ENCODE data around the gene PRPSAP2. TPM values are rescaled to one million over a fixed set of nuclear protein-coding genes. Genes with fewer than 3 reads are reported as not detected.
A peak's percentile ranks its signal among the peaks of the same experiment; 100 is the strongest.
"Not testable (repeated sequence)": the region's sequence is repeated elsewhere in the genome, so short reads cannot be mapped to it uniquely, and the experiment has no call there.

Gene PRPSAP2
- total RNA-seq, 2 experiments from 2014 or later: 35.0 to 37.3 TPM

GRCh38 chr17:18859256-18859655 lies 1.3 kb downstream of the PRPSAP2 start:
- ATAC-seq (no peak), DNase-seq (peak; percentile 36)
- H3K4me1 Mint-ChIP-seq: peaks cover 56% of the 10 kb centered on the region
- peak overlapping the region; percentile 84 for H3K4me3 Mint-ChIP-seq
- peaks cover 3% of the 10 kb centered on the region for H3K36me3 Mint-ChIP-seq
- H3K27me3 Mint-ChIP-seq: no peaks in the 10 kb centered on the region
- H3K9me3 Mint-ChIP-seq (ENCODE audit: low read depth): no peaks in the 10 kb centered on the region
- H3K27ac Mint-ChIP-seq: peak overlapping the region; percentile 44
- CTCF ChIA-PET: interaction anchor here (1.2 to 2.5 kb wide), 3 partner anchors 102 to 234 kb away, joined by 3 to 8 read pairs (median 8); no protein-coding TSS in a partner anchor

DNA sequence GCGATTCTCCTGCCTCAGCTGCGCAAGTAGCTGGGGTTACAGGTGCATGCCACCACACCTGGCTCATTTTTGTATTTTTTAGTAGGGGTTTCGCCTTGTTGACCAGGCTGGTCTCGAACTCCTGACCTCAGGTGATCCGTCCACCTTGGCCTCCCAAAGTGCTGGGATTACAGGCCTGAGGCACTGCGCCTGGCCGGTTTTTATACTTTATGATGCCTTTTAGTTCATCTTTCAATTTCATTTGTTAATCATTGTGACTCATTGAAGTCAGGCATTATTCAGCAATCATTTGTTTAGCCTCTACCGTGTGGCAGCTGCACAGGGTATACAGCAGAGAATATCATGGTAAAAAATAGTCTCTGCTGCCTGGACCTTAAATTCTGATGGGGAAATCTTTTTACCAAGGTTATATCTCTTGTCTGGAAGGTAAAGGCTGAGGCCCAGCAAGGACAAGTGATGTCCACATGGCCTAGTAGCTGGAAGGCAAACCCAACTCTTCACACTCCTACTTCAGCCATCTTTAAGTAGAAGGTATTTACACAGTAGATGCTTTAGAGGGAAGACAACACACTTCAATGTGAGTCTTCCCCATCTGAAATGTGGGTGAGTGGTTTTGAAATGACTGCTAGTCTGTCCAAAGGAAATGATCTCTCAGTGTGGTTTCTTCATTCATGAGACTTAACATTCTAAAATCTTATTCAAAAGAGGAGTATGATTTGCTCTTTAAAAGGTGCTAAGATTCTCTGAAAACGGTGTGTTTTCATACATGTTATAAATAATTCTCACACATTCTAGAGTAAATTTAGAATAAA lies 2.4 kb downstream of the PRPSAP2 start:
- Mint-ChIP-seq H3K9me3 (ENCODE audit: low read depth) (no peaks in the 10 kb centered on the region), H3K27ac (peak overlapping the region; percentile 84), H3K27me3 (no peaks in the 10 kb centered on the region), H3K4me1 (peaks cover 52% of the 10 kb centered on the region), H3K4me3 (peak overlapping the region; percentile 40), H3K36me3 (peaks cover 5% of the 10 kb centered on the region)
- peak; percentile 27 for ATAC-seq
- peak; percentile 50 for DNase-seq
- CTCF ChIA-PET: interaction anchor here (1.0 to 1.1 kb wide), 2 partner anchors 22 to 101 kb away, joined by 3 read pairs; no protein-coding TSS in a partner anchor

GRCh38 chr17:18862011-18862410 lies 4.1 kb downstream of the PRPSAP2 start:
- Mint-ChIP-seq H3K4me3 (no peak overlapping the region), H3K36me3 (peaks cover 10% of the 10 kb centered on the region), H3K4me1 (peaks cover 45% of the 10 kb centered on the region), H3K27ac (no peak overlapping the region), H3K9me3 (ENCODE audit: low read depth) (no peaks in the 10 kb centered on the region), H3K27me3 (no peaks in the 10 kb centered on the region)
- DNase-seq (peak; percentile 25), ATAC-seq (no peak)
- CTCF ChIA-PET: interaction anchor here (0.9 kb wide), 1 partner anchor 9 kb away, joined by 3 read pairs; no protein-coding TSS in a partner anchor

DNA sequence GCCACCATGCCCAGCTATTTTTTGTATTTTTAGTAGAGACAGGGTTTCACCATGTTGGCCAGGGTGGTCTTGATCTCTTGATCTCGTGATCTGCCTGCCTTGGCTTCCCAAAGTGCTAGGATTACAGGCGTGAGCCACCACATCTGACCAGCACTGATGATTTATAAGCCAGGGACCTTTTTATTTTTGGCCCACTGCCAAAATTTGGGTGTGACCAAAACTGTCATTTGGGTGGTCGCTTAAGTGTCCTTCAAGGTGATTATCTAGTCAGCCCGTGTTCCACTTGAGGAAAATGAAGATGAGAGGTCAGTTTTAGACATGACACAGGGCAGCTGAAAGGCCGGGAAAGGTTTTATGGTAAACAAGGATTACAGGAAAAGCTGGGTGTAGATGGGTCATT lies 7.1 kb downstream of the PRPSAP2 start:
- Mint-ChIP-seq H3K4me1 (peaks cover 37% of the 10 kb centered on the region), H3K36me3 (peaks cover 19% of the 10 kb centered on the region)
- not testable (repeated sequence) for H3K9me3 Mint-ChIP-seq (ENCODE audit: low read depth); H3K4me3 Mint-ChIP-seq; ATAC-seq; H3K27ac Mint-ChIP-seq; H3K27me3 Mint-ChIP-seq
- DNase-seq: peak; percentile 9
- CTCF ChIA-PET: interaction anchor here (0.7 to 1.4 kb wide), 2 partner anchors 25 to 239 kb away, joined by 3 to 5 read pairs; no protein-coding TSS in a partner anchor

DNA sequence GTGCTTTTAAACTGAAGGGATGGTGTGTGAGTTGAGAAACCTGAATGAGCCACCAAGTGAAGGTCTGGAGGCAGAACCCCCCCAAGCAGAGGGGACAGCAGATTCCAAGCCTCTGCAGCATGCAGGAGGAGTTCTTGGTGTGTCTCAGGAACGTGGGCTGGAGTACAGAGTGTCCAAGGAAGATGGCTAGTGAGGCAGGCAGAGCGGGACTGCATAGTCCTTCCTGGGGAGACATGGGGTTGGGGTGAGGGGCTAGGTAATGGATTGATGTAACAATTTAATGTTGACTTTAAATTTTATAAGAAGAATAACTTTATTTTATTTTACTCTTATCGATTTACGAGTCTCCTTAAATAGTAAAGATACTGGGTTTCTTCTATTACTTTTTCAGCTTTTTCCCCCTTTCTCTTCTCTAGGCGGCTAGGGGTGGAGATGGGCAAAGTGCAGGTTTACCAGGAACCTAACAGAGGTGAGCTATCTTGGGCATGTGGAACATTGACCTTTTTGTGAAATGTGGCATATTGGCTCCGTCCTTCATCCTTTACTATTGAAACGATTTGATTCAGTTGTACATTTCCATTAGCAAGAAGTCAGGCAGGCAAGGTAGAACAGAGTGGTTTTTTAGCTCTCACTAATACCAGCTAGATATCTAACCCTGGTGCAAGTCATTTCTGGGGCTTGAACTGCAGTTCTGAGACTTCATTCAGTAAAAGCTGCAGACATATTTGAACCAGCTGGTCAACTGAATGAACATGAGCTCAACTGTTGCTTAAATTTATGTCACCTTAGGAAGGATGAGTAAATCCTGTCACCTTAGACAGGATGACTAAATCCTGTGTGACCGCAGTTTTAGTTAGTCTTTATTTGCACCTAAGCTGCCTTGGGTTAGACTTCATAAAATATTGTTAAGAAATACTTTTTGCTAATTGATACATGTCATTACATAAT lies 9.2 kb downstream of the PRPSAP2 start:
- peaks cover 18% of the 10 kb centered on the region for H3K4me1 Mint-ChIP-seq
- no peaks in the 10 kb centered on the region for H3K9me3 Mint-ChIP-seq (ENCODE audit: low read depth)
- no peak overlapping the region for H3K27ac Mint-ChIP-seq
- CTCF ChIA-PET: interaction anchor here (2.8 kb wide), 1 partner anchor 11 kb away, joined by 7 read pairs; no protein-coding TSS in a partner anchor
- ATAC-seq: peak; percentile 72
- H3K4me3 Mint-ChIP-seq: no peak overlapping the region
- DNase-seq: no peak
- no peaks in the 10 kb centered on the region for H3K27me3 Mint-ChIP-seq
- peaks cover 20% of the 10 kb centered on the region for H3K36me3 Mint-ChIP-seq

DNA sequence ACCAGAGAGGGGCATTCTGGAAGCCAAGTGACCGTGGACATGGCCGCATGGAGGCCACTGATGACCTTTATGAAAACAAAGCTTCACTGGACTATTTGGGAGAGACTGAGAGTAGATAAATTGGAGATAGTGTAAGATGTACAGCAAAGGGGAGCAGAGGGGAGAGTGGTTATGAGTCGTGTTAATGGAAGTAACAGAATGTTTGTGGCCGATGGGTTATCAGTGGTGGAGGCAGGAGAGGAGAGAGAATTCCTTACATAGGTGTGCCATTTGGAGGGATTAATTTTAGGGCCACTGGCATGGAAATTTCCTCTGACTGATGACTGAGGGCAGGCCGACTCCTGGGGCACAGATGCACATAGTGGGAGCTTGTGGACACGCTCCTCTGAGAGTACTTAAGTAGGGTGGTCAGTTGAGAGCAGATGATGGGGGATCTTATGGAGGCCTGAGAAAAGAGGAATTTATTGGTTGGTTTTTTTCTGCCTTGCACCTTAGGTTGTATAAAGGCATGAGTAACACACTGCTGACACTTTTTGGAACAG lies 19.2 kb downstream of the PRPSAP2 start:
- no peaks in the 10 kb centered on the region for H3K4me1 Mint-ChIP-seq
- DNase-seq (no peak), ATAC-seq (no peak)
- H3K27ac Mint-ChIP-seq: no peak overlapping the region
- no peak overlapping the region for H3K4me3 Mint-ChIP-seq
- H3K36me3 Mint-ChIP-seq: peaks cover 41% of the 10 kb centered on the region
- H3K27me3 Mint-ChIP-seq: no peaks in the 10 kb centered on the region
- CTCF ChIA-PET: interaction anchor here (1.1 to 2.5 kb wide), 2 partner anchors 9 to 84 kb away, joined by 3 to 7 read pairs; no protein-coding TSS in a partner anchor
- no peaks in the 10 kb centered on the region for H3K9me3 Mint-ChIP-seq (ENCODE audit: low read depth)

DNA sequence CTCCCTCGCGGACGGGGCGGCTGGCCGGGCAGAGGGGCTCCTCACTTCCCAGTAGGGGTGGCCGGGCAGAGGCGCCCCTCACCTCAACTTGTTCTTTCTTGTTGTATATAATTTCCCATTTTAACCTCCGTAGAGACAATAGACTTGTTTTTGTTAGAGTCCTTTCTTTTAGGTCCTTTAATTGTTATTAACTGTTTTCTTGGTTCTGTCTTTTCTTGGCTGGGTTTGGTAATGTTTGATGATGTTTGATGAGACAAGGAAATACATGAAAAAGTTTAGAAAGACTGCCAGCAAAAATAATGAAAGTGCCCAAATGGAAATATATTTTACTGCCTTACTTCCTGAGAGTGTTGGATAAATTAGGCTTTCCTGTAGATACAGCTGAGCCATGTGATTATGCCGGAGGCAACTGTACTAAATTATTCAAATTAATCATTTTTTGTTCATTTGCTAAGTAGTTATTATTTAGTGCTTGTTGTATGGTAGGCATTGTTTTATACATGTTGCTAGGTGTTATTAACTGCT lies 30.9 kb downstream of the PRPSAP2 start:
- CTCF ChIA-PET: no interaction called here
- Mint-ChIP-seq H3K4me3 (no peak overlapping the region), H3K27me3 (no peaks in the 10 kb centered on the region), H3K9me3 (ENCODE audit: low read depth) (no peaks in the 10 kb centered on the region), H3K4me1 (no peaks in the 10 kb centered on the region), H3K27ac (no peak overlapping the region), H3K36me3 (peaks cover 43% of the 10 kb centered on the region)
- DNase-seq: no peak
- ATAC-seq: no peak

DNA sequence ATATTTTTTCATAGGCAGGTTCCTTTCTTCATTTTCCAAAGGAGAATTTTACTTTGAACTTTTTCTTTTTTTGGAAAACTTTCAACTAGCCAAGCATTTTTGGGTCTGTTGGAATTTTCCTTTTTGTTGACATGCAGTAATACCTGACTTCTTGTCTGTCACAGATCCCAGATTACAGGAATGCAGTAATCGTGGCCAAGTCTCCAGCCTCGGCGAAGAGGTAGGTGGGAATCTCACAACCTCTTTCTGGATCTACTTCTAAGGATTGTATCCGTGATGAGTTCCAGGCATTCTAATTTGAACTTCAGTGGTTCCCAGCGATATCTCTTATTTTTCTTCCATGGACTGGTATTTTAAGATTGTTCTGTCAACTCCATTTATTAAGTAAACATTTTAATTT lies 31.7 kb downstream of the PRPSAP2 start:
- no peak overlapping the region for H3K4me3 Mint-ChIP-seq
- no peak overlapping the region for H3K27ac Mint-ChIP-seq
- H3K27me3 Mint-ChIP-seq: no peaks in the 10 kb centered on the region
- DNase-seq (no peak), ATAC-seq (no peak)
- CTCF ChIA-PET: interaction anchor here (0.8 kb wide), 1 partner anchor 24 kb away, joined by 3 read pairs; no protein-coding TSS in a partner anchor
- H3K36me3 Mint-ChIP-seq: peaks cover 42% of the 10 kb centered on the region
- H3K9me3 Mint-ChIP-seq (ENCODE audit: low read depth): no peaks in the 10 kb centered on the region
- no peaks in the 10 kb centered on the region for H3K4me1 Mint-ChIP-seq

DNA sequence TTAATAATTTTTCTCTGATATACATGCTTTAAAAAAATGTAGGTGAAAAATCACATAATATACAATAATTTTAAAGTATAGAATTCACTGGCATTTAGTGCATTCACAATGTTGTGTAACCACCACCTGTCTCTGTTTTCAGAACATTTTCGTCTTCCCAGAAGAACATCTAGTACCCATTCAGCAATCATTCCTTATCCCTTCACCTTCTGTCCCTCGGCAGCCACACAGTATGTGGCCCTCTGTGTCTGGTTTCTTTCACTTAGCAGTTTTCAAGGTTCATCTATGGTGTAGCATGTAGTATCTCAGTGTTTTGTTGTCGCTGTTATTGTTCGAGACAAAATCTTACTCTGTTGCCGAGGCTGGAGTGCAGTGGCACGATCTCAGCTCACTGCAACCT lies 33.6 kb downstream of the PRPSAP2 start:
- Mint-ChIP-seq H3K4me1 (no peaks in the 10 kb centered on the region), H3K36me3 (peaks cover 44% of the 10 kb centered on the region), H3K9me3 (ENCODE audit: low read depth) (no peaks in the 10 kb centered on the region), H3K4me3 (no peak overlapping the region), H3K27me3 (no peaks in the 10 kb centered on the region), H3K27ac (no peak overlapping the region)
- DNase-seq (no peak), ATAC-seq (no peak)
- CTCF ChIA-PET: no interaction called here

GRCh38 chr17:18896146-18896545 lies 38.2 kb downstream of the PRPSAP2 start:
- CTCF ChIA-PET: interaction anchor here (0.6 to 0.9 kb wide), 3 partner anchors 76 to 466 kb away, joined by 3 read pairs; partner anchors contain the start of gene B9D1
- no peak for DNase-seq
- no peak for ATAC-seq
- Mint-ChIP-seq H3K4me3 (no peak overlapping the region), H3K27ac (no peak overlapping the region), H3K9me3 (ENCODE audit: low read depth) (peaks cover 3% of the 10 kb centered on the region), H3K4me1 (peaks cover 14% of the 10 kb centered on the region), H3K27me3 (peaks cover 4% of the 10 kb centered on the region), H3K36me3 (peaks cover 47% of the 10 kb centered on the region)

GRCh38 chr17:18896947-18897346 lies 39.0 kb downstream of the PRPSAP2 start:
- ATAC-seq (no peak), DNase-seq (no peak)
- H3K36me3 Mint-ChIP-seq: peaks cover 47% of the 10 kb centered on the region
- no peak overlapping the region for H3K27ac Mint-ChIP-seq
- peaks cover 22% of the 10 kb centered on the region for H3K4me1 Mint-ChIP-seq
- CTCF ChIA-PET: interaction anchor here (0.7 to 1.3 kb wide), 2 partner anchors 64 to 75 kb away, joined by 3 read pairs; no protein-coding TSS in a partner anchor
- no peak overlapping the region for H3K4me3 Mint-ChIP-seq
- H3K9me3 Mint-ChIP-seq (ENCODE audit: low read depth): peaks cover 3% of the 10 kb centered on the region
- H3K27me3 Mint-ChIP-seq: peaks cover 5% of the 10 kb centered on the region

- no peak for DNase-seq
- CTCF ChIA-PET: no interaction called here
- Mint-ChIP-seq H3K27ac (no peak overlapping the region), H3K4me1 (peaks cover 25% of the 10 kb centered on the region), H3K9me3 (ENCODE audit: low read depth) (no peaks in the 10 kb centered on the region), H3K27me3 (peaks cover 21% of the 10 kb centered on the region), H3K4me3 (no peak overlapping the region), H3K36me3 (peaks cover 31% of the 10 kb centered on the region)
- ATAC-seq: no peak
Measured at GRCh38 chr17:18904482-18904881, 46.6 kb downstream of the PRPSAP2 start.

DNA sequence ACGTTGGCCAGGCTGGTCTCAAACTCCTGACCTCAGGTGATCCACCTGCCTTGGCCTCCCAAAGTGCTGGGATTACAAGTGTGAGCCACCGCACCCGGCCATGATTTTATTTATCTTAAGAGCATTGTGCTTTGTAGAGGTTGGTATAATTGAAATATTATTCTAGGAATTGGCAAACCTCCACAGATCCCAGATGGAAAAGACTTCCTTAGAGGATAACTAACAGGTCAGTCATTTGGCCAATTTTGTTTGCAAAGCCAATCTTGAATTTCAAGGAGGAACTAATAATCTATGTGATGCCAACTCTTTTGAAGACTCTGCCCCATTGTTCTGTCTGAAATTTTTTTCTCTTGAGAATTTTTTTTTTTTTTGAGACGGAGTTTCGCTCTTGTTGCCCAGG lies 47.3 kb downstream of the PRPSAP2 start:
- H3K4me1 Mint-ChIP-seq: peaks cover 23% of the 10 kb centered on the region
- ATAC-seq (no peak), DNase-seq (no peak)
- peaks cover 19% of the 10 kb centered on the region for H3K27me3 Mint-ChIP-seq
- H3K9me3 Mint-ChIP-seq (ENCODE audit: low read depth): no peaks in the 10 kb centered on the region
- no peak overlapping the region for H3K4me3 Mint-ChIP-seq
- H3K27ac Mint-ChIP-seq: no peak overlapping the region
- H3K36me3 Mint-ChIP-seq: peaks cover 30% of the 10 kb centered on the region
- CTCF ChIA-PET: no interaction called here

Measured in activated CD8-positive, alpha-beta memory T cell treated with anti-CD3 and anti-CD28 coated beads, Interleukin-2, amount 10 ng/mL, durations not matched to agents 7 days and 5 days (primary cell).